HG02884 (cell line): ENCODE data around the gene SYAP1.
A peak's percentile ranks its signal among the peaks of the same experiment; 100 is the strongest.
"Not testable (repeated sequence)": the region's sequence is repeated elsewhere in the genome, so short reads cannot be mapped to it uniquely, and the experiment has no call there.

Experiments used
- ATAC-seq: cut with Tn5 transposase; IDR thresholded peaks from one replicate; pipeline ENCODE4 v1.9.1; 2021; ENCODE audit warnings: mild to moderate bottlenecking, moderate library complexity; ENCODE audit not compliant: unreplicated experiment

Gene SYAP1

GRCh38 chrX:16719334-16720084 is at the start of gene SYAP1:
SYAP1 (plus strand) TSS chrX:16719612; CDS start chrX:16719725, 113 bp downstream.
- peak; percentile 97 for ATAC-seq

GRCh38 chrX:16671005-16671404 is 48.4 kb upstream of the SYAP1 start:
- ATAC-seq, result no peak

- no peak for ATAC-seq
Observed at GRCh38 chrX:16678689-16679088, 40.7 kb upstream of the SYAP1 start.

- no peak for ATAC-seq
Observed at GRCh38 chrX:16683007-16683664, 36.3 kb upstream of the SYAP1 start.

GRCh38 chrX:16687514-16687913 is 31.9 kb upstream of the SYAP1 start:
- ATAC-seq, result no peak

- ATAC-seq, result peak; percentile 66
Observed at GRCh38 chrX:16695079-16695676, 24.2 kb upstream of the SYAP1 start.

- ATAC-seq, result no peak
Observed at GRCh38 chrX:16696956-16697355, 22.5 kb upstream of the SYAP1 start.

GRCh38 chrX:16699389-16699788 is 20.0 kb upstream of the SYAP1 start:
- ATAC-seq, result no peak

GRCh38 chrX:16700734-16701133 is 18.7 kb upstream of the SYAP1 start:
- no peak for ATAC-seq

- ATAC-seq, result no peak
Observed at GRCh38 chrX:16702700-16703599, 16.5 kb upstream of the SYAP1 start.

GRCh38 chrX:16705370-16705769 is 14.0 kb upstream of the SYAP1 start:
- no peak for ATAC-seq

GRCh38 chrX:16708016-16708415 is 11.4 kb upstream of the SYAP1 start:
- no peak for ATAC-seq

- no peak for ATAC-seq
Observed at GRCh38 chrX:16711219-16711811, 8.1 kb upstream of the SYAP1 start.

GRCh38 chrX:16711893-16712547 is 7.4 kb upstream of the SYAP1 start:
- peak; percentile 44 for ATAC-seq

- ATAC-seq, result peak; percentile 77
Observed at GRCh38 chrX:16712548-16713155, 6.8 kb upstream of the SYAP1 start, which contains the start of gene CTPS2. CTPS2 (minus strand) TSS chrX:16712669; CDS start chrX:16702902, 9,767 bp downstream.

- ATAC-seq, result no peak
Observed at GRCh38 chrX:16714504-16714903, 4.9 kb upstream of the SYAP1 start.

GRCh38 chrX:16715638-16716037 is 3.8 kb upstream of the SYAP1 start:
- ATAC-seq, result not testable (repeated sequence)

GRCh38 chrX:16716451-16716850 is 3.0 kb upstream of the SYAP1 start:
- ATAC-seq, result not testable (repeated sequence)

- peak; percentile 28 for ATAC-seq
Observed at GRCh38 chrX:16718824-16719333, 533 bp upstream of the SYAP1 start.
